Measurements from ENCODE around the gene LITAF. TPM values are rescaled to one million over a fixed set of nuclear protein-coding genes. Genes with fewer than 3 reads are reported as not detected.

Gene LITAF
- total RNA-seq, 1 experiment from 2014 or later, result 84.2 TPM

GRCh38 chr16:11556214-11556819, 30.4 kb downstream of the LITAF start:
- H2AFZ ChIP-seq (ENCODE audit: low read depth, low read length, poor library complexity, severe bottlenecking), result no peak overlapping the region
- H3K9ac ChIP-seq (ENCODE audit: low read length), result no peak overlapping the region
- H3K4me3 ChIP-seq (replicated peaks in 1 of 2; ENCODE audit: low read depth in 1 of 2, low read length in 2 of 2), result no peak overlapping the region
- no TSS peak for BruUV-seq (replicated peaks)
- DNase-seq (ENCODE audit: low read depth, low spot score) (no peak), ATAC-seq (no peak)
- peaks cover 12 to 23% of the 10 kb centered on the region in 2 experiments; a peak in 3 of 4 replicates for H3K36me3 ChIP-seq (ENCODE audit: control insufficient read depth in 1 of 2, insufficient read depth in 2 of 2, low read length in 2 of 2)
- ChIA-PET CTCF (no interaction called here), POLR2A (no interaction called here), RAD21 (ENCODE audit: low non-redundant PET in 1 of 2, low total read pairs in 2 of 2, uncharacterized antibody in 2 of 2, unreplicated experiment in 2 of 2) (no interaction called here)
- no peaks in the 10 kb centered on the region for H3K4me1 ChIP-seq (ENCODE audit: control insufficient read depth in 1 of 2, insufficient read depth in 2 of 2, low read length in 2 of 2)
- H3K9me2 ChIP-seq (ENCODE audit: insufficient read depth), result no peaks in the 10 kb centered on the region
- intact Hi-C loops (cut with micrococcal nuclease), result no loop called here
- H3K27ac ChIP-seq (ENCODE audit: low read depth, low read length), result no peak overlapping the region
- peaks cover 12% of the 10 kb centered on the region for H3K79me2 ChIP-seq (ENCODE audit: insufficient read depth, low read length)
- no peak overlapping the region for H3K4me2 ChIP-seq (ENCODE audit: low read length)
- TF ChIP-seq JUND (IDR thresholded peaks at IDR 0.05), result no peak
- TF ChIP-seq POLR2A (IDR thresholded peaks at IDR 0.05; ENCODE audit: borderline replicate concordance, extremely low read depth, insufficient read depth, insufficient read length), result no peak
- TF ChIP-seq, protein P1, sequence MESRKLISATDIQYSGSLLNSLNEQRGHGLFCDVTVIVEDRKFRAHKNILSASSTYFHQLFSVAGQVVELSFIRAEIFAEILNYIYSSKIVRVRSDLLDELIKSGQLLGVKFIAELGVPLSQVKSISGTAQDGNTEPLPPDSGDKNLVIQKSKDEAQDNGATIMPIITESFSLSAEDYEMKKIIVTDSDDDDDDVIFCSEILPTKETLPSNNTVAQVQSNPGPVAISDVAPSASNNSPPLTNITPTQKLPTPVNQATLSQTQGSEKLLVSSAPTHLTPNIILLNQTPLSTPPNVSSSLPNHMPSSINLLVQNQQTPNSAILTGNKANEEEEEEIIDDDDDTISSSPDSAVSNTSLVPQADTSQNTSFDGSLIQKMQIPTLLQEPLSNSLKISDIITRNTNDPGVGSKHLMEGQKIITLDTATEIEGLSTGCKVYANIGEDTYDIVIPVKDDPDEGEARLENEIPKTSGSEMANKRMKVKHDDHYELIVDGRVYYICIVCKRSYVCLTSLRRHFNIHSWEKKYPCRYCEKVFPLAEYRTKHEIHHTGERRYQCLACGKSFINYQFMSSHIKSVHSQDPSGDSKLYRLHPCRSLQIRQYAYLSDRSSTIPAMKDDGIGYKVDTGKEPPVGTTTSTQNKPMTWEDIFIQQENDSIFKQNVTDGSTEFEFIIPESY (IDR thresholded peaks at IDR 0.05; ENCODE audit: extremely low read depth, insufficient replicate concordance, low read length), result no peak
- no peak for TF ChIP-seq ELF1 (IDR thresholded peaks at IDR 0.05; ENCODE audit: borderline replicate concordance, low read depth)
- TF ChIP-seq SIN3A (IDR thresholded peaks at IDR 0.05; ENCODE audit: low read depth), result no peak
- TF ChIP-seq EGR1 (IDR thresholded peaks at IDR 0.05; ENCODE audit: low read depth), result no peak
- TF ChIP-seq FOSL1 (IDR thresholded peaks at IDR 0.05; ENCODE audit: low read depth), result no peak
- no peak for TF ChIP-seq REST (IDR thresholded peaks at IDR 0.05; ENCODE audit: low read depth)
- no peak for TF ChIP-seq MAX (IDR thresholded peaks at IDR 0.05)
- TF ChIP-seq ZFX (IDR thresholded peaks at IDR 0.05), result no peak
- no peak for TF ChIP-seq SP1 (IDR thresholded peaks at IDR 0.05; ENCODE audit: low read depth)
- H4K20me1 ChIP-seq (ENCODE audit: insufficient read depth), result no peaks in the 10 kb centered on the region
- no peaks in the 10 kb centered on the region for H3K27me3 ChIP-seq (ENCODE audit: insufficient read depth, low read length)
- peaks cover 8 to 14% of the 10 kb centered on the region in 2 experiments; a peak in 2 of 4 replicates for H3K9me3 ChIP-seq (ENCODE audit: control insufficient read depth in 1 of 2, insufficient read depth in 1 of 2, low read depth in 1 of 2, low read length in 2 of 2)

Data from HCT116 (cell line).